ENCODE results near the gene HCFC1.

HCFC1 gene

GRCh38 chrX:153971450-153972367 lies at the start of gene HCFC1:
TSS of gene HCFC1 (minus strand) at chrX:153971818. CDS start at chrX:153970840, 978 bp downstream.
- in situ Hi-C loops (cut with HindIII; ENCODE audit: low sequenced_read_pairs), result no loop called here

- in situ Hi-C loops (cut with HindIII; ENCODE audit: low sequenced_read_pairs), result no loop called here
Observed at GRCh38 chrX:154021131-154021611, 49.6 kb upstream of the HCFC1 start.

- in situ Hi-C loops (cut with HindIII; ENCODE audit: low sequenced_read_pairs), result no loop called here
Observed at GRCh38 chrX:154020536-154021115, 49.0 kb upstream of the HCFC1 start.

- in situ Hi-C loops (cut with HindIII; ENCODE audit: low sequenced_read_pairs), result no loop called here
Observed at GRCh38 chrX:154019633-154020528, 48.3 kb upstream of the HCFC1 start, which contains the start of gene IRAK1. TSS of gene IRAK1 (minus strand) at chrX:154019902. CDS start at chrX:154019812, 90 bp downstream.

GRCh38 chrX:154019061-154019621 lies 47.5 kb upstream of the HCFC1 start:
- in situ Hi-C loops (cut with HindIII; ENCODE audit: low sequenced_read_pairs), result no loop called here

GRCh38 chrX:154018518-154019060 lies 47.0 kb upstream of the HCFC1 start:
- in situ Hi-C loops (cut with HindIII; ENCODE audit: low sequenced_read_pairs), result no loop called here

GRCh38 chrX:154017766-154018517 lies 46.3 kb upstream of the HCFC1 start:
- in situ Hi-C loops (cut with HindIII; ENCODE audit: low sequenced_read_pairs), result no loop called here

- in situ Hi-C loops (cut with HindIII; ENCODE audit: low sequenced_read_pairs), result no loop called here
Observed at GRCh38 chrX:154016366-154017076, 44.9 kb upstream of the HCFC1 start.

GRCh38 chrX:154015581-154016264 lies 44.1 kb upstream of the HCFC1 start:
- in situ Hi-C loops (cut with HindIII; ENCODE audit: low sequenced_read_pairs), result no loop called here

- in situ Hi-C loops (cut with HindIII; ENCODE audit: low sequenced_read_pairs), result no loop called here
Observed at GRCh38 chrX:154014429-154015380, 43.1 kb upstream of the HCFC1 start.

GRCh38 chrX:154013614-154014360 lies 42.2 kb upstream of the HCFC1 start:
- in situ Hi-C loops (cut with HindIII; ENCODE audit: low sequenced_read_pairs), result no loop called here

- in situ Hi-C loops (cut with HindIII; ENCODE audit: low sequenced_read_pairs), result no loop called here
Observed at GRCh38 chrX:154013001-154013421, 41.4 kb upstream of the HCFC1 start.

GRCh38 chrX:154012336-154012991 lies 40.8 kb upstream of the HCFC1 start:
- in situ Hi-C loops (cut with HindIII; ENCODE audit: low sequenced_read_pairs), result no loop called here

GRCh38 chrX:154011376-154012335 lies 40.0 kb upstream of the HCFC1 start:
- in situ Hi-C loops (cut with HindIII; ENCODE audit: low sequenced_read_pairs), result no loop called here
